Bronchial epithelial cell (primary cell): ENCODE measurements around the gene PTPRN2. TPM values are rescaled to one million over a fixed set of nuclear protein-coding genes. Genes with fewer than 3 reads are reported as not detected.
"Not testable (repeated sequence)": the region's sequence is repeated elsewhere in the genome, so short reads cannot be mapped to it uniquely, and the experiment has no call there.

Source experiments
- DNase-seq: peaks from one replicate; pipeline ENCODE4 v3.0.0-alpha.2; 2010; ENCODE audit warnings: low read depth
- FAIRE-seq: peaks from 2 replicates; lab custom pipeline; 2011; peaks lifted over from hg19 to GRCh38; lab: Jason Lieb, UNC
- H3K27me3 ChIP-seq: 2 replicates; pipeline ENCODE4 v1.5.1; 2011; ENCODE audit warnings: low read length; ENCODE audit not compliant: control insufficient read depth, insufficient read depth
- H3K36me3 ChIP-seq: 2 replicates; pipeline ENCODE4 v1.5.1; 2011; ENCODE audit warnings: low read length; ENCODE audit not compliant: control insufficient read depth, insufficient read depth
- H3K4me3 ChIP-seq: 2 replicates; pipeline ENCODE4 v1.5.1; 2011; ENCODE audit warnings: mild to moderate bottlenecking, low read depth, low read length, control low read depth
- CTCF ChIP-seq: IDR thresholded peaks from 2 replicates; pipeline ENCODE4 v1.5.1; 2011; ENCODE audit warnings: mild to moderate bottlenecking, moderate library complexity, low read length, control low read depth, inconsistent platforms; ENCODE audit not compliant: insufficient read depth, severe bottlenecking
- total RNA-seq: library from RNA; depleted of rRNA; stranded (reverse); fragments of >200 nt; gene quantifications from 2 replicates; pipeline ENCODE4 v1.2.1, GENCODE V29; 2014

PTPRN2 gene
- total RNA-seq, 1 donor from 2014 or later, result 1.1 TPM

DNA sequence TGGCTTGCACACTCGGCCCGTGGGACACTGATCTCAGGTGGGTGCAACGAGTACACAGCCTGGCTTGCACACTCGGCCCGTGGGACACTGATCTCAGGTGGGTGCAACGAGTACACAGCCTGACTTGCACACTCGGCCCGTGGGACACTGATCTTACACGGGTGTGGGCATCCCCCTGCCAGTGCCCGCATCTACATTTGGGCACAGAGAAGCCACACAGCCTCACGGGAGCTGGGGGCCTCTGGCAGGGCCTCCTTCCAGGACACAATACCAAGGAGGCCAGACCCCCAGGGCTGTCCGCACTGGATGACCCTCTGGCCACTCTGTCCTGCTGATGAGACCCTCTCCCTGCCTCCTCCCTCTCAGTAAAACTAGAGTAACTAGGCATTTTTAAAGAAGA, 920.4 kb downstream of the PTPRN2 start:
- Histone ChIP-seq H3K27me3 (no peaks in the 10 kb centered on the region), H3K4me3 (no peak overlapping the region), H3K36me3 (no peaks in the 10 kb centered on the region)
- no peak for DNase-seq
- no peak for TF ChIP-seq CTCF
- no peak for FAIRE-seq

DNA sequence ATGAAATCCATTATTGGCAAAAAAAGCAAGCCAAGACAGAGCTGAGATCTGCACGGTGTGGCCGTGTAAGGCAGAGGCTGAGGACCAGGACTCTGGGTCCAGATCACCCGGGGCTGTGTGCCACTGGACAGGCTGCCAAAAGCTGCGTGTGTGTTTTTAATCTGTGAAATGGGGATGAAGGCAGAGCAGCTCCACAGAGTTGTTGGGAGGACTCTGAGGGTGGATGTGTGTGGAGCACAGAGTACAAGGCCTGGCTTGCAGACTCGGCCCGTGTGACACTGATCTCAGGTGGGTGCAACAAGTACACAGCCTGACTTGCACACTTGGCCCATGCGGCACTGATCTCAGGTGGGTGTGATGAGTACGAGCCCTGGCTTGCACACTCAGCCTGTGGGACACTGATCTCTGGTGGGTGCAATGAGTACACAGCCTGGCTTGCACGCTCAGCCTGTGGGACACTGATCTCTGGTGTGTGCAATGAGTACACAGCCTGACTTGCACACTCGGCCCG, 921.0 kb downstream of the PTPRN2 start:
- DNase-seq, result no peak
- Histone ChIP-seq H3K27me3 (no peaks in the 10 kb centered on the region), H3K36me3 (no peaks in the 10 kb centered on the region), H3K4me3 (no peak overlapping the region)
- no peak for TF ChIP-seq CTCF
- no peak for FAIRE-seq

DNA sequence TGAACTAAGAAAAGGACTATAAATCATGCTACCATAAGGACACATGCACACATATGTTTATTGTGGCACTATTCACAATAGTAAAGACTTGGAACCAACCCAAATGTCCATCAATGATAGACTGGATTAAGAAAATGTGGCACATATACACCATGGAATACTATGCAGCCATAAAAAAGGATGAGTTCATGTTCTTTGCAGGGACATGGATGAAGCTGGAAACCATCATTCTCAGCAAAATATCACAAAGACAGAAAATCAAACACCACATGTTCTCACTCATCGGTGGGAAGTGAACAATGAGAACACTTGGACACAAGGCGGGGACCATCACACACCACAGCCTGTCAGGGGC, 922.0 kb downstream of the PTPRN2 start:
- not testable (repeated sequence) for H3K4me3 ChIP-seq, H3K36me3 ChIP-seq, DNase-seq, FAIRE-seq, H3K27me3 ChIP-seq

DNA sequence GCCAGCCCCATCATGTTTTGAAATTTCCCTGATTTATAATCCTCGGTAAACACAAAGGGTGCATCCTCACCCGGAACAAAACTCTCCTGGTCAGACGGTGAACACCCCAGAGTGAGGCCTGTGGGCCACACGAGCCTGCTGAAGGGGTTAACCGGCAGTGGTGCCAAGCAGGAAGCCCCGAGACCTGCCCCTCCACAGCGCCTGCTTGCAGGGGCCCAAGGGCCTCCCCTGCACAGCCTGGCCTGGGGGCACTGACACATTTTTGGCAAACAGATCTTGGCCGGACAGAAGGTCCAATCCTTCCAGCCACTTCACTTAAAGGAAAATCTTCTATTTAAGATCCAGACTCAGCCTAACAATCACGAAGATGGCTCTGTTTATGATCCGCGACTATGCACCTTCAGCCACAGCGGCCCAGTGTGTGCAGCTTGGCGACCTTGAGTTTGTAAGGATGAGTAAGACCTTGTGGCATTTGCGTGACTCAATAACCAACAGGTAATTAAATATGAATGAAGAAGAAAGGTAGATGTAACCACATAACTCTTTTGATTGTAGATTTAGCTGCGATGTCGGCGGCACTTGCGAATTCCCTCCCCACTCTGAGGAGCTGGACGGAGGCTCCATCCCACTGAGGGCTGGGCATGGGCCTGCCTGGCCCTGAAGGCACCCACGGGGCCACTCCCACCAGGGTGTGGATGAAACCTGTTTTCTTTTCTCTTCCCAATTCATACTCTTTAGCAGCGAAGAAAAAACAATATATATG, 922.6 kb downstream of the PTPRN2 start:
- DNase-seq, result no peak
- no peak for TF ChIP-seq CTCF
- FAIRE-seq, result no peak
- H3K27me3 ChIP-seq, result no peaks in the 10 kb centered on the region
- H3K36me3 ChIP-seq, result no peaks in the 10 kb centered on the region
- no peak overlapping the region for H3K4me3 ChIP-seq

GRCh38 chr7:157664034-157664433, 923.6 kb downstream of the PTPRN2 start:
- DNase-seq, result no peak
- FAIRE-seq, result no peak
- no peaks in the 10 kb centered on the region for H3K27me3 ChIP-seq
- H3K36me3 ChIP-seq, result no peaks in the 10 kb centered on the region
- TF ChIP-seq CTCF, result no peak
- no peak overlapping the region for H3K4me3 ChIP-seq

- H3K27me3 ChIP-seq, result no peaks in the 10 kb centered on the region
- H3K36me3 ChIP-seq, result no peaks in the 10 kb centered on the region
- no peak for FAIRE-seq
- DNase-seq, result no peak
- no peak overlapping the region for H3K4me3 ChIP-seq
- no peak for TF ChIP-seq CTCF
Measured at GRCh38 chr7:157662981-157663716, 924.5 kb downstream of the PTPRN2 start.
